GM19438 (cell line): ENCODE measurements around the gene C9orf43.
"Not testable (repeated sequence)": the region's sequence is repeated elsewhere in the genome, so short reads cannot be mapped to it uniquely, and the experiment has no call there.

Experiments used
- ATAC-seq: cut with Tn5 transposase; IDR thresholded peaks from one replicate; pipeline ENCODE4 v1.9.1; 2021; ENCODE audit warnings: low read depth; ENCODE audit not compliant: unreplicated experiment

Gene C9orf43

GRCh38 chr9:113381441-113381840 is 29.1 kb upstream of the C9orf43 start:
- not testable (repeated sequence) for ATAC-seq

- ATAC-seq: no peak
These were observed 28.6 kb upstream of the C9orf43 start for GRCh38 chr9:113381909-113382411.

GRCh38 chr9:113386571-113387393 is 23.8 kb upstream of the C9orf43 start:
- no peak for ATAC-seq

- no peak for ATAC-seq
These were observed 22.9 kb upstream of the C9orf43 start for GRCh38 chr9:113387560-113388230.

GRCh38 chr9:113388833-113389232 is 21.7 kb upstream of the C9orf43 start:
- ATAC-seq: no peak

- ATAC-seq: no peak
These were observed 21.1 kb upstream of the C9orf43 start for GRCh38 chr9:113389451-113389850.

- ATAC-seq: no peak
These were observed 20.2 kb upstream of the C9orf43 start for GRCh38 chr9:113390192-113390960.

GRCh38 chr9:113391917-113392316 is 18.6 kb upstream of the C9orf43 start:
- no peak for ATAC-seq

GRCh38 chr9:113393281-113393680 is 17.3 kb upstream of the C9orf43 start:
- no peak for ATAC-seq

- ATAC-seq: no peak
These were observed 15.3 kb upstream of the C9orf43 start for GRCh38 chr9:113395000-113395861.

- ATAC-seq: no peak
These were observed 13.3 kb upstream of the C9orf43 start for GRCh38 chr9:113397203-113397631.

- ATAC-seq: no peak
These were observed 11.8 kb upstream of the C9orf43 start for GRCh38 chr9:113398796-113399195.

GRCh38 chr9:113399646-113400200 is 10.8 kb upstream of the C9orf43 start:
- no peak for ATAC-seq

GRCh38 chr9:113401027-113401792 is 9.3 kb upstream of the C9orf43 start, which contains the start of gene ALAD:
ALAD (minus strand) TSS chr9:113401284; CDS start chr9:113393559, 7,725 bp downstream.
- ATAC-seq: peak; percentile 98

GRCh38 chr9:113403646-113404045 is 6.9 kb upstream of the C9orf43 start:
- no peak for ATAC-seq

GRCh38 chr9:113406353-113406752 is 4.2 kb upstream of the C9orf43 start:
- not testable (repeated sequence) for ATAC-seq

- peak; percentile 31 for ATAC-seq
These were observed 3.6 kb upstream of the C9orf43 start for GRCh38 chr9:113406873-113407511.

- ATAC-seq: no peak
These were observed 1.1 kb upstream of the C9orf43 start for GRCh38 chr9:113409481-113409880.

GRCh38 chr9:113409883-113410206 is 702 bp upstream of the C9orf43 start:
- peak; percentile 14 for ATAC-seq
